ENCODE results near the gene CLPSL1. TPM values are rescaled to one million over a fixed set of nuclear protein-coding genes. Genes with fewer than 3 reads are reported as not detected.

CLPSL1 gene
- total RNA-seq, 1 donor from 2014 or later = not detected

DNA sequence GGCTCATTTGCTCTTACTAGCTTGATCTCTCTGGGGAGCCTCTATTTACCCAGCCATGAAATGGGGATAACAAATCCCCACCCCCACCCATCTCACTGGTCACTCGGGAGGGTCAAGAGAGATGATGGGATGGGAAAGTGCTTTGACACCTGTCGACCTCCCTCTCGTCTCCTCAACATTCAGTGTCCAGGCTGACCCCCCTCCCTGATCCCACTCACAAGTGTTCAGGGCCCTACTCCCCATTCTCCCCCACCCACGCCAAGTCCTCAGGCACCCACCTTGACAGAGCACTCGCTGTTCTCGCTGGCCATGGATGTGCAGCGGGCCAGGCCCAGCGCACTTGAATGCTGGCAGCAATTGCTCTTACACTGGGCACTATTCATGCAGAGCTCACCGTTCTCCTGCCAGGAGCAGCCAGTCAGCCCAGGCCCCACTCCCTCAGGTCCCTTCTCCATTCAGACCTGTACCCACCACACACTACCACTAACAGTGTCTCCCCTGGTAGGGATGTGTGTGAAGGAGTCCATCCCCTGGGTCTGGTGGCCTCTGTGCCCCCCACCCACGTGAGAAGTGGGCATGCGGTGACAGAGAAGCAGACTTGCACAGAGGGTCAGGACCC lies 14.7 kb downstream of the CLPSL1 start:
- intact Hi-C loops (cut with micrococcal nuclease) = no loop called here
- peaks cover 2% of the 10 kb centered on the region for H3K27me3 Mint-ChIP-seq
- H3K27ac Mint-ChIP-seq = no peak overlapping the region
- no peak overlapping the region for H3K4me3 Mint-ChIP-seq
- DNase-seq = no peak
- H3K9me3 Mint-ChIP-seq = no peaks in the 10 kb centered on the region
- no peaks in the 10 kb centered on the region for H3K36me3 Mint-ChIP-seq (ENCODE audit: low read depth)
- no peaks in the 10 kb centered on the region for H3K4me1 Mint-ChIP-seq

DNA sequence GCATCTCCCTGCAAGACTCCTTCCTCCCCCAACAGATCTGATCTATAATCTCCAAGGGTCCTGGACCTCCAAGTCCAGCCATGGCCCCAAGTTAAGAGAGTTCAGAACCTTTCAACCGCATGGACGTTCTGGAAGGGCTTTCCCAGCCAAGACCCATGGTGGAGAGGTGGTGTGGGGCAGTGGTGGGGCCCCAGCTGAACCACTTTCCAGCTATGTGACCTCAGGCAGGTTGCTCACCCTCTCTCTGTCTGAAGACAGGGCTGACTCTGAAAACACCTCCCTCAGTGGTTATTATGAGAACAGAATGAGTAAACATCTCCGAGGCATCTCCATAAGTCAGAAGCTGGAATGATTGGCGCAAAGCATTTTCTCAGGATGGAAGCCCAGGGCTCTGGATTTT lies 15.4 kb downstream of the CLPSL1 start:
- Mint-ChIP-seq H3K4me1 (no peaks in the 10 kb centered on the region), H3K4me3 (no peak overlapping the region), H3K36me3 (ENCODE audit: low read depth) (no peaks in the 10 kb centered on the region), H3K9me3 (no peaks in the 10 kb centered on the region), H3K27ac (no peak overlapping the region), H3K27me3 (peaks cover 2% of the 10 kb centered on the region)
- no peak for DNase-seq
- intact Hi-C loops (cut with micrococcal nuclease) = no loop called here

DNA sequence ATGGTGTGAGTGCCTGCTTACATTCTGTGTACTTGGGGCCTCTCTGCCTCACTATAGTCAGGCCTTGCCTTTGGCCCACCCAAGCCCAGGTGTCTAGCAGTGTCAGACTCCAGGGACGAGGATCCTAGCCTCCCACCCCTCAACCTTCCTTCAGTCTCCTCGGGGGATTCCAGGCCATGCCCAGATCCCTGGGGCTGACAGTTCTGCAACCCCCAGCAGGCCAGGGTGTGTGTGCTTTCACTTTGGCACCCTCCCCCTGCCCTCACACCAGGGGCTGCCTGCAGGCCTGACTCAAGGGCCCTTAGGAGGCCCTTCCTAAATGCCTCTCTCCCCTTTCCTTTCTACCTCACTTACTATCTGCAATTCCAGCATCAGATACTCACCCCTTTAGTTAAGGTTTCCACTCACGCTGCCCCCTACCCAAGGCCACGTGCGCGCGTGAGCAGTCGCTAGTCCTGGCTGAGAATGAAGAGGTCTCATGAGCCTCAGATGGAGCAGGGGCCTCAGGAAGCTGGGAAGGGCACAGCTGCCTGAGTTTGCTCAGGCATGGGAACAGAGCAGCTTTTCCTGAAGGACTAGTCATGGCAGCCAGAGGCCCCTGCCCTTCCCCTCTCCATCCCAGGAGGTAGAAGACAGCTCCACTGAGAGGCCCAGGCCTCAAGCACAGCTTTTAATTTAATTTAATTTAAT lies 17.2 kb downstream of the CLPSL1 start:
- intact Hi-C loops (cut with micrococcal nuclease) = no loop called here
- Mint-ChIP-seq H3K27ac (no peak overlapping the region), H3K4me3 (no peak overlapping the region), H3K36me3 (ENCODE audit: low read depth) (no peaks in the 10 kb centered on the region), H3K9me3 (no peaks in the 10 kb centered on the region), H3K4me1 (no peaks in the 10 kb centered on the region), H3K27me3 (no peaks in the 10 kb centered on the region)
- DNase-seq = no peak

DNA sequence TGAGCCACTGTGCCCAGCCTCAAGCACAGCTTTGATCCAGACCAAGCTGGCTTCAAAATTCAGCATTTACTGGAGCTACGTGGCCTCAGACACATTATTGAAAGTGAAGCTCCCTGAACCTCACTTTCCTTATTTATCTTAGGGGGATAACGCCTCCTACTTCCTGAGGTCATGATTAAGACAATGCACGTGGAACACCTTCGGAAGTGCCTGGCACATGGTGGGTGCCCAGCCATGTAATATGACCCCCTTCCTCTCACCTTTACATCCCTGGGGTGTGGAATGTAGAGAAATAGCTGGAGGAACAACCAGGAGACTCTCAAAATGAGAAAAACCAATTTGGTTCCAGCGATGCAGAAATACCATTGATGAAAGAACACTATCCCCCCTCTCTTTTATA lies 17.9 kb downstream of the CLPSL1 start:
- Mint-ChIP-seq H3K4me1 (no peaks in the 10 kb centered on the region), H3K27me3 (no peaks in the 10 kb centered on the region), H3K9me3 (no peaks in the 10 kb centered on the region), H3K36me3 (ENCODE audit: low read depth) (no peaks in the 10 kb centered on the region), H3K4me3 (no peak overlapping the region), H3K27ac (no peak overlapping the region)
- intact Hi-C loops (cut with micrococcal nuclease) = no loop called here
- no peak for DNase-seq

DNA sequence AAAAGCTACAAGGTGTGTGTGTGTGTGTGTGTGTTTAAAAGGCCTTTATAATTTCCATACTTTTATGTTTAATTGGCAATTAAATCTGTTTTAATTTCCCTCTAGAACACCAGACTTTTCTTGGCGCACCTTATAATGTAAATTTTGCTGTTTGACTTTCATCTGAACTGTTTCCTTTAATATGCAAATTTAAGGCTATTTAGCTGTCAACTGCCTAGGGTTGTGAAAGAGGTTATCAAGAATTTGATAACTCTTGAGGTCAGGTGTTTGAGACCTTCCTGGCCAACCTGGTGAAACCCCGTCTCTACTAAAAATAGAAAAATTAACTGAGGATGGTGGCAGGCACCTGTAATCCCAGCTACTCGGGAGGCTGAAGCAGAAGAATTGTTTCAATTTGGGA lies 20.3 kb downstream of the CLPSL1 start:
- peaks cover 3% of the 10 kb centered on the region for H3K9me3 Mint-ChIP-seq
- H3K36me3 Mint-ChIP-seq (ENCODE audit: low read depth) = no peaks in the 10 kb centered on the region
- no peaks in the 10 kb centered on the region for H3K4me1 Mint-ChIP-seq

DNA sequence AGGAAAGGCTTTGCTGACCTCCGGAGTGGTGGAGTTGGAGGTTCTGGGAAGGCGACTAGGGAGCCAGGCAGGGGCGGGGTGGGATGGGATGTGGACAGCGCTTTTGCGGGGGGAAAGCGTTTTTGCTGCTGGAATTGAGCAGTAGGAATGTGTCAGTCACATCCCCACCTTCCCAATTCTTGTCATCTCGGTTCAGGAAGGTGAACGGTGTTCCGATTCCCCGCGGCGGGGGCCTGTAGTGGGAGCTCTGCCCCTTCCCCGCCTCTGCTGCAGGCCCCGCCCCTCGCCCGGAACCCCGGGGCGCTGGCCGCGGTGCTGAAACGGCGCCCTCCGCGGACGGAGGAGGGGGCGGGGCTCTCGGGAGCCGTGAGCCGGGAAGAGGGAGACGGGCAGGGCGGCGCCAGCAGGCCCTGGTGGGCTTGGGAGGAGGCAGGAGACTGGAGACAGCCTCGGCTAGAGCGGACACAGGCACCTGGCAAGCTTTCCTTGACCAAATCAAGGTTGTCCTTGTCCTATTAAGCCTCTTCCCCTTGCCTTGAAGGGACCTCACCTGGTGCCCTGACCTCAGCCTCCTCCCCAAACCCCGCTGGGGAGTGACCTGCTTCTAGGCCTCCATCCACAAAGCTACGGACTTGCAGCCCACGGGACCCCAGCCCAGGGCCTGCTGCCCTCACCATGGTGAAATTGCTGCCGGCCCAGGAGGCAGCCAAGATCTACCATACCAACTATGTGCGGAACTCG lies 24.3 kb downstream of the CLPSL1 start, which contains the start of gene LHFPL5:
Gene LHFPL5 (plus strand): TSS at position 357 of the 741 bp plus-strand sequence. CDS start 319 bp downstream, at position 676.
- Mint-ChIP-seq H3K4me1 (no peaks in the 10 kb centered on the region), H3K4me3 (peak within 1 kb of the TSS; percentile 57), H3K27me3 (peaks cover 4% of the 10 kb centered on the region), H3K9me3 (peaks cover 3% of the 10 kb centered on the region), H3K27ac (no peak within 1 kb of the TSS), H3K36me3 (ENCODE audit: low read depth) (no peaks in the 10 kb centered on the region)
- intact Hi-C loops (cut with micrococcal nuclease) = no loop called here
- peak; percentile 93 for DNase-seq

More for the DNA sequence above, 20.3 kb downstream of the CLPSL1 start:
- Mint-ChIP-seq H3K27me3 (no peaks in the 10 kb centered on the region), H3K27ac (no peak overlapping the region), H3K4me3 (no peak overlapping the region)
- DNase-seq = no peak
- intact Hi-C loops (cut with micrococcal nuclease) = no loop called here

DNA sequence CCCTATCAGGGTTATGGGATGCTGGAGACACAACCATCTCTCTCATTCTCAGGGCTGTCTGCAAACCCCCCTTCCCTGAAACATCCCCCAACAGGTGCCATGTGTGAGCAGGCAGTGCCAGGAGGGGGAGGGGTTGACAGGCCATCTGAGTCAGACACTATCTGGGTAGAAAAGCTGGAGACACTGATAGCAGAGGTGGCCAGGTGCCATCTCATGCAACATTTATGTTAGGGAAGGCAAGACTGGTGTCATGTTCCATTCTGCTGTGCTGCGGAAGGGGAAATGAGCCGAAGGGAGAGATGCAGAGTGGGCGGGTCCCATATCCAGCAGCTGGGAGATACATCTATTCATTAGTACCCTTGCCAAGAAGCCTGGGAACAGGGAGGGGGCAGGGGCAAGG lies 27.9 kb downstream of the CLPSL1 start:
- no peak overlapping the region for H3K27ac Mint-ChIP-seq

DNA sequence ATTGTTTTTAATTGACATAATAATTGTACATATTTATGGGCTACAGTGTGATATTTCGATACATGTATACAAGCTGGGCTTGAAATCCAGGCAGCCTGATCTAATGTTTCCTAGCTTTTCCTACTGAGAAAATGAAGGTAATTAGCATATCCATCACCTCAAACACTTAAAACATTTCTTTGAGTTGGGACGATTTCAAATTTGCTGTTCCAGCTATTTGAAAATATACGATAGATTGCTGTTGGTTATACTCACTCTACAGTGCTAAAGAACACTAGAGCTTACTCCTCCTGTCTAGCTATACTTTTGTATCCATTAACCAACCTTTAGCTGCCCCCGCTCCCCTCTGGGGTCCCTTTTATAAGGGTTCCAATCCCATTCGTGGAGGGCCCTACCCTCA lies 29.0 kb downstream of the CLPSL1 start:
- no peak for DNase-seq
- intact Hi-C loops (cut with micrococcal nuclease) = no loop called here
- H3K27ac Mint-ChIP-seq = no peak overlapping the region
- peaks cover 2% of the 10 kb centered on the region for H3K4me1 Mint-ChIP-seq
- H3K9me3 Mint-ChIP-seq = peaks cover 3% of the 10 kb centered on the region
- peaks cover 4% of the 10 kb centered on the region for H3K27me3 Mint-ChIP-seq
- H3K4me3 Mint-ChIP-seq = no peak overlapping the region
- H3K36me3 Mint-ChIP-seq (ENCODE audit: low read depth) = no peaks in the 10 kb centered on the region

More for the DNA sequence above, 27.9 kb downstream of the CLPSL1 start:
- peaks cover 4% of the 10 kb centered on the region for H3K27me3 Mint-ChIP-seq
- no peak overlapping the region for H3K4me3 Mint-ChIP-seq
- peaks cover 2% of the 10 kb centered on the region for H3K4me1 Mint-ChIP-seq
- H3K36me3 Mint-ChIP-seq (ENCODE audit: low read depth) = no peaks in the 10 kb centered on the region
- DNase-seq = no peak
- intact Hi-C loops (cut with micrococcal nuclease) = no loop called here
- H3K9me3 Mint-ChIP-seq = peaks cover 3% of the 10 kb centered on the region

DNA sequence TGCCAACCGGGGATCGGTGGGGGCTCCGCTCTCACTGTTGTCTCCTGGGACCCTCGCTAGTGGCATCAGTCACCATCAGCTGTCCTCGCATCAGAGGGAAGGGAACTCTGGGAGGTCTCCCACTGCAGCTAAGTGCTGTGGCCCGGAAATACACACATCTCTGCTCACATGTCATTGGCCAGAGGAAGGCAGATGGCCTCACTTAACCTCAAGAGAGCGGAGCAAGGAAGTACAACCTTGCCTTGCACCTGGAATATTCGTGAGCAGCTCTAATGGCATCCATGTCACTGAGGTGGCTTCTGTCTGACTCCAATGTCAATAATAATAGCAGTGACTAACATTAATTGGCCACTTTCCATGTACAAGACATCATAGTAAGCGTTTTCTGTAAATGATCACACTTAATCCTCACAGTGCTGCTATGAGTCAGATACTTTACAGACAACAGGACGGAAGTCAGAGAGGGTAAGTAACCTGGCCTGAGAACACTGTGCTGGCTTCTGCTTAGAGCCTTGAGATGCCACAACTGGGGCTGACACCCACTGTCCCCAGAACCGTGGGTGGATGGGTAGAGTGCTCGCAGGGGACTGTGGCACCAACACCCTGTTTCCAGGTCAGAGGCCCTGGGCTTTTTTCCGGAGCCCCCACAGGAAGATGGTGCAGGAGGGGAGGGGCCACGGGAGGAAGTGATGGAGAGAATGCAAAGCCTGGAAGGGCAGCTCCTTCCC lies 30.3 kb downstream of the CLPSL1 start:
- Mint-ChIP-seq H3K36me3 (ENCODE audit: low read depth) (no peaks in the 10 kb centered on the region), H3K27me3 (peaks cover 4% of the 10 kb centered on the region), H3K4me1 (peaks cover 2% of the 10 kb centered on the region), H3K4me3 (no peak overlapping the region), H3K27ac (no peak overlapping the region), H3K9me3 (no peaks in the 10 kb centered on the region)
- no peak for DNase-seq
- intact Hi-C loops (cut with micrococcal nuclease) = no loop called here

DNA sequence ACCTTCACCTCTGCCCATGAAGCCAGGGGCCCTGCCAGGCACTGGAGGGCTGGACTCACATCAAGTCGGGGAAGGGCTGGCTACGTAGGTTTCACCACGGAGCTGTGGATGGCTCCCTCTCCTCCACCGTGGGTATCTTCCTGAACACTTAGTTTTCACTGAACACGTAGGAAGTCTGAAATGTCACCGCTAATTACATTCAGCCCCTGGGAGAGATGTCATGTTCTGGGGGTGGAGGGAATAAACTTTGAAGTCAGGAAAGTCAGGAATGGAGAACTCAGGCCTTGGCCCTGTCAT lies 30.8 kb downstream of the CLPSL1 start:
- H3K36me3 Mint-ChIP-seq (ENCODE audit: low read depth) = no peaks in the 10 kb centered on the region
- peaks cover 4% of the 10 kb centered on the region for H3K27me3 Mint-ChIP-seq
- no peak for DNase-seq
- no peak overlapping the region for H3K4me3 Mint-ChIP-seq
- intact Hi-C loops (cut with micrococcal nuclease) = no loop called here
- H3K4me1 Mint-ChIP-seq = peaks cover 2% of the 10 kb centered on the region
- H3K9me3 Mint-ChIP-seq = no peaks in the 10 kb centered on the region
- no peak overlapping the region for H3K27ac Mint-ChIP-seq

DNA sequence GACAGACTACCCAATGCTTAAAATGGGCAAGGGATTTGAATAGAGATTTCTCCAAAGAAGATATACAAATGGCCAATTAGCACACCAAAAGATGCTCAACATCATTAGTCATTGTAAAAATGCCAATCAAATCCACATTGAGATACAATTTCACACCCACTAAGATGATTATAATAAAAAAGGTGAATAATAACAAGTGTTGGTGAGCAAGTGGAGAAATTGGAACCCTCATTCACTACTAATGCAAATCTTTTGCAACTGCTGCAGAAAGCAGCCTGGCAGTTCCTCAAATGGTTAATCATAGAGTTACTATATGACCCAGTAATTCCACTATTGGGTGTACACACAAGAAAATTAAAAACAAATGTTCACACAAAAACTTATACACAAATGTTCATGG lies 36.7 kb downstream of the CLPSL1 start:
- Mint-ChIP-seq H3K36me3 (ENCODE audit: low read depth) (no peaks in the 10 kb centered on the region), H3K27ac (no peak overlapping the region), H3K4me1 (no peaks in the 10 kb centered on the region)

DNA sequence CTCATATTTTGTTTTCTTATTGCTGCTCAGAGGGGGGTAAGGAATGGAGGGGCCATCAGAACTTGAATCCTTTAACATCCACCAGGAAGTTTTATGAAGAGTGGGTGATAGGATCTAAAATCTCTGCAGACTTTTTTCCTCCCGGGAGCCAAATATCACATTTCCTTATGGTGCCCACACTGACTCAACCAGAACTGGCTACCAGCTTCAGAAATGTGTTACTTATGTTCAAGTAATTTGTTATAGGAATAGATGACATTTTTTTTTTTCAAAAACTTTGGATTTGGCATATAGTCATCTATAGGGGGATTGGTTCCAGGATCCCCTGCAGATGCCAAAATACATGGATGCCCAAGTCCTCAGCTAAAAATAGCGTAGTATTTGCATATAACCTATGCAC lies 42.8 kb downstream of the CLPSL1 start:
- no peaks in the 10 kb centered on the region for H3K4me1 Mint-ChIP-seq
- intact Hi-C loops (cut with micrococcal nuclease) = no loop called here
- H3K4me3 Mint-ChIP-seq = no peak overlapping the region
- no peak for DNase-seq
- H3K9me3 Mint-ChIP-seq = no peaks in the 10 kb centered on the region
- H3K36me3 Mint-ChIP-seq (ENCODE audit: low read depth) = no peaks in the 10 kb centered on the region
- no peak overlapping the region for H3K27ac Mint-ChIP-seq
- H3K27me3 Mint-ChIP-seq = peaks cover 6% of the 10 kb centered on the region

More for the DNA sequence above, 36.7 kb downstream of the CLPSL1 start:
- H3K27me3 Mint-ChIP-seq = peaks cover 3% of the 10 kb centered on the region
- H3K9me3 Mint-ChIP-seq = no peaks in the 10 kb centered on the region
- DNase-seq = no peak
- intact Hi-C loops (cut with micrococcal nuclease) = no loop called here
- H3K4me3 Mint-ChIP-seq = no peak overlapping the region

DNA sequence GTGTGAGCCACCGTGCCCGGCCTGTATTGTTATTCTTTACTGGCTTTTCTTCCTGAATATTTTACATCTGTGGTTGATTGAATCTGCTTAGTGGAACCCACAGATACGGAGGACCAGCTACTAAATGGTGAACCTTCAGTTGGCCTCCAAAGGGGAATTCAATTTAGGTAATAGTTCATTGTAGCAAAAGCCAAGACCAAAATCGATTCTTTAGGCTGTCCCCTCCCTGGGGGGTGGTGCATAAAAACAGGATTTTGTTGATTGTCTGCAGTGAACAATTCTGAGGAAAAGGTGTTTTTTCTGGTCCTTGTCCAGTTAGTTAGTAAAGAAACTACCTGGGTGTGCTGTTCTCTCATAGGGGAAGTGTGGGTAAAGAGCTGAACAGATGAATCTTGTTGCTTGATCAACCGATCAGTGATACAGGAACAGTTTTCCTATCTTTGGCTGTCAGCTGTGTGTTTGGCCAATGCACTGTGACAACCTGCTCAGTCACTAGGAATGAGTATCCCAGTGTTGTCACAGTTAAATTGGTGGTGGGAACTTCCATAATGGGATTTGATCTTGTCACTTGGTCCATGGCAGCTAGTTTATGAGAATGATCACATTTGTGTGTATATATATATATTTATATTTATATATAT lies 43.9 kb downstream of the CLPSL1 start:
- Mint-ChIP-seq H3K9me3 (no peaks in the 10 kb centered on the region), H3K27me3 (peaks cover 3% of the 10 kb centered on the region), H3K4me3 (no peak overlapping the region), H3K4me1 (no peaks in the 10 kb centered on the region), H3K36me3 (ENCODE audit: low read depth) (peaks cover 1% of the 10 kb centered on the region), H3K27ac (no peak overlapping the region)
- intact Hi-C loops (cut with micrococcal nuclease) = no loop called here
- no peak for DNase-seq

Measured in activated CD4-positive, alpha-beta T cell treated with anti-CD3 and anti-CD28 coated beads, Interleukin-2, amount 10 ng/mL, durations not matched to agents 24 days and 14 days (primary cell).